ENCODE data around the gene SLC6A2.

GRCh38 chr16:55701442-55702319 lies 45.9 kb downstream of the SLC6A2 start:
- TF ChIP-seq POLR2A (IDR thresholded peaks at IDR 0.05) (no peak), CTCF (IDR thresholded peaks at IDR 0.05) (peak; percentile 29 to 47 (median 36))

All from uterus (tissue), 2 donors.